ENCODE results near the gene SETDB1.

- TF ChIP-seq CTCF (IDR thresholded peaks at IDR 0.05; ENCODE audit: insufficient read depth, low read length) (no peak), POLR2AphosphoS5 (IDR thresholded peaks at IDR 0.05; ENCODE audit: low read depth) (no peak; the same call in 1 of the 2 replicates)
- TF ChIP-seq, protein P1, sequence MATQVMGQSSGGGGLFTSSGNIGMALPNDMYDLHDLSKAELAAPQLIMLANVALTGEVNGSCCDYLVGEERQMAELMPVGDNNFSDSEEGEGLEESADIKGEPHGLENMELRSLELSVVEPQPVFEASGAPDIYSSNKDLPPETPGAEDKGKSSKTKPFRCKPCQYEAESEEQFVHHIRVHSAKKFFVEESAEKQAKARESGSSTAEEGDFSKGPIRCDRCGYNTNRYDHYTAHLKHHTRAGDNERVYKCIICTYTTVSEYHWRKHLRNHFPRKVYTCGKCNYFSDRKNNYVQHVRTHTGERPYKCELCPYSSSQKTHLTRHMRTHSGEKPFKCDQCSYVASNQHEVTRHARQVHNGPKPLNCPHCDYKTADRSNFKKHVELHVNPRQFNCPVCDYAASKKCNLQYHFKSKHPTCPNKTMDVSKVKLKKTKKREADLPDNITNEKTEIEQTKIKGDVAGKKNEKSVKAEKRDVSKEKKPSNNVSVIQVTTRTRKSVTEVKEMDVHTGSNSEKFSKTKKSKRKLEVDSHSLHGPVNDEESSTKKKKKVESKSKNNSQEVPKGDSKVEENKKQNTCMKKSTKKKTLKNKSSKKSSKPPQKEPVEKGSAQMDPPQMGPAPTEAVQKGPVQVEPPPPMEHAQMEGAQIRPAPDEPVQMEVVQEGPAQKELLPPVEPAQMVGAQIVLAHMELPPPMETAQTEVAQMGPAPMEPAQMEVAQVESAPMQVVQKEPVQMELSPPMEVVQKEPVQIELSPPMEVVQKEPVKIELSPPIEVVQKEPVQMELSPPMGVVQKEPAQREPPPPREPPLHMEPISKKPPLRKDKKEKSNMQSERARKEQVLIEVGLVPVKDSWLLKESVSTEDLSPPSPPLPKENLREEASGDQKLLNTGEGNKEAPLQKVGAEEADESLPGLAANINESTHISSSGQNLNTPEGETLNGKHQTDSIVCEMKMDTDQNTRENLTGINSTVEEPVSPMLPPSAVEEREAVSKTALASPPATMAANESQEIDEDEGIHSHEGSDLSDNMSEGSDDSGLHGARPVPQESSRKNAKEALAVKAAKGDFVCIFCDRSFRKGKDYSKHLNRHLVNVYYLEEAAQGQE (IDR thresholded peaks at IDR 0.05; ENCODE audit: insufficient replicate concordance, low read depth), result no peak
These were observed 38.0 kb downstream of the SETDB1 start for GRCh38 chr1:150964164-150964489.

All from HL-60 (cell line).